H9 (cell line): ENCODE results near the gene ACSS2. TPM values are rescaled to one million over a fixed set of nuclear protein-coding genes. Genes with fewer than 3 reads are reported as not detected.

Source experiments
- DNase-seq: peaks from one replicate; pipeline ENCODE4 v3.0.0-alpha.2; 2017
- H2AFZ ChIP-seq: one replicate; pipeline ENCODE4 v1.6.1; 2013; ENCODE audit warnings: mild to moderate bottlenecking, low read length, control low read depth, moderate library complexity
- H2AK5ac ChIP-seq: 2 replicates; pipeline ENCODE4 v1.6.1; 2013; ENCODE audit warnings: low read length, control low read depth, mixed read lengths; ENCODE audit not compliant: insufficient read length
- H2BK120ac ChIP-seq: one replicate; pipeline ENCODE4 v1.6.1; 2013; ENCODE audit warnings: low read depth, mild to moderate bottlenecking, low read length, control low read depth, inconsistent platforms; ENCODE audit not compliant: poor library complexity, severe bottlenecking
- H2BK12ac ChIP-seq: 2 replicates; pipeline ENCODE4 v1.6.1; 2013; ENCODE audit warnings: low read length, control low read depth, mixed read lengths, low read depth; ENCODE audit not compliant: insufficient read length
- H2BK15ac ChIP-seq: 2 replicates; pipeline ENCODE4 v1.6.1; 2013; ENCODE audit warnings: low read depth, low read length, control low read depth
- H2BK20ac ChIP-seq: one replicate; pipeline ENCODE4 v1.6.1; 2013; ENCODE audit warnings: low read depth, mild to moderate bottlenecking, low read length, control low read depth, inconsistent platforms; ENCODE audit not compliant: poor library complexity, severe bottlenecking
- H2BK5ac ChIP-seq: 2 replicates; pipeline ENCODE4 v1.6.1; 2013; ENCODE audit warnings: low read length, control low read depth, mixed read lengths; ENCODE audit not compliant: insufficient read length
- H3K14ac ChIP-seq: 2 replicates; pipeline ENCODE4 v1.6.1; 2013; ENCODE audit warnings: low read length, control low read depth; ENCODE audit not compliant: insufficient read depth
- H3K18ac ChIP-seq: 2 replicates; pipeline ENCODE4 v1.6.1; 2013; ENCODE audit warnings: low read depth, mild to moderate bottlenecking, mixed read lengths, low read length, control low read depth; ENCODE audit not compliant: insufficient read length
- H3K23ac ChIP-seq: 2 replicates; pipeline ENCODE4 v1.6.1; 2013; ENCODE audit warnings: low read length, control low read depth, mixed read lengths, low read depth; ENCODE audit not compliant: insufficient read length
- H3K23me2 ChIP-seq: 2 replicates; pipeline ENCODE4 v1.6.1; 2013; ENCODE audit warnings: low read depth, mild to moderate bottlenecking, mixed read lengths, low read length, control low read depth; ENCODE audit not compliant: insufficient read length, poor library complexity, severe bottlenecking
- H3K27ac ChIP-seq: 2 replicates; pipeline ENCODE4 v1.5.1; 2013; ENCODE audit warnings: low read length, control low read depth, mixed read lengths, low read depth; ENCODE audit not compliant: insufficient read length
- H3K27me3 ChIP-seq: 2 replicates; pipeline ENCODE4 v1.6.1; 2013; ENCODE audit warnings: low read length, control low read depth, inconsistent platforms; ENCODE audit not compliant: insufficient read depth
- H3K4ac ChIP-seq: 2 replicates; pipeline ENCODE4 v1.6.1; 2013; ENCODE audit warnings: low read depth, mild to moderate bottlenecking, control low read depth, inconsistent platforms, low read length, moderate library complexity
- H3K4me1 ChIP-seq: 2 replicates; pipeline ENCODE4 v1.6.1; 2013; ENCODE audit warnings: low read length, control low read depth, inconsistent platforms; ENCODE audit not compliant: insufficient read depth
- H3K4me2 ChIP-seq: 2 replicates; pipeline ENCODE4 v1.6.1; 2013; ENCODE audit warnings: low read length, control low read depth, mixed read lengths; ENCODE audit not compliant: insufficient read length, insufficient read depth
- H3K56ac ChIP-seq: 2 replicates; pipeline ENCODE4 v1.6.1; 2013; ENCODE audit warnings: low read depth, mild to moderate bottlenecking, mixed read lengths, low read length, control low read depth; ENCODE audit not compliant: insufficient read length
- H3K79me1 ChIP-seq: 2 replicates; pipeline ENCODE4 v1.6.1; 2013; ENCODE audit warnings: low read depth, mild to moderate bottlenecking, moderate library complexity, low read length, control low read depth, inconsistent platforms; ENCODE audit not compliant: insufficient read depth, poor library complexity, severe bottlenecking
- H3K79me2 ChIP-seq: 2 replicates; pipeline ENCODE4 v1.6.1; 2013; ENCODE audit warnings: low read length, control low read depth, inconsistent platforms; ENCODE audit not compliant: insufficient read depth
- H3K9ac ChIP-seq: 2 replicates; pipeline ENCODE4 v1.6.1; 2013; ENCODE audit warnings: low read length, control low read depth, mixed read lengths; ENCODE audit not compliant: insufficient read length; ENCODE audit errors: extremely low read depth
- H3K9me3 ChIP-seq: one replicate; pipeline ENCODE4 v1.6.1; 2013; ENCODE audit warnings: low read depth, low read length, inconsistent platforms; ENCODE audit not compliant: control insufficient read depth
- H3T11ph ChIP-seq: one replicate; pipeline ENCODE4 v1.6.1; 2013; ENCODE audit warnings: mild to moderate bottlenecking, low read length, control low read depth, inconsistent platforms
- H4K20me1 ChIP-seq: one replicate; pipeline ENCODE4 v1.6.1; 2013; ENCODE audit not compliant: control insufficient read depth, insufficient read length, insufficient read depth
- H4K5ac ChIP-seq: 2 replicates; pipeline ENCODE4 v1.6.1; 2013; ENCODE audit warnings: low read depth, mild to moderate bottlenecking, mixed read lengths, low read length, control low read depth; ENCODE audit not compliant: insufficient read length
- H4K8ac ChIP-seq: replicated peaks from 2 replicates; pipeline ENCODE4 v1.6.1; 2013; ENCODE audit warnings: low read length, control low read depth, mixed read lengths, low read depth; ENCODE audit not compliant: insufficient read length
- H4K91ac ChIP-seq: 2 replicates; pipeline ENCODE4 v1.6.1; 2013; ENCODE audit warnings: low read depth, mild to moderate bottlenecking, moderate library complexity, mixed read lengths, low read length, control low read depth; ENCODE audit not compliant: insufficient read length
- H3K27ac Mint-ChIP-seq, 3 experiments: 2 replicates in 2 of 3; 3 replicates in 1 of 3; pipeline ENCODE4 v1.8.0; 2020 to 2021; ENCODE audit warnings: mixed read lengths in 3 of 3, mild to moderate bottlenecking in 1 of 3, moderate library complexity in 1 of 3
- H3K27me3 Mint-ChIP-seq: 2 replicates; pipeline ENCODE4 v1.8.0; 2021; ENCODE audit warnings: low read depth, mild to moderate bottlenecking, moderate library complexity, mixed read lengths
- H3K36me3 Mint-ChIP-seq, 3 experiments: 2 replicates in 2 of 3; 3 replicates in 1 of 3; pipeline ENCODE4 v1.8.0; 2020 to 2021; ENCODE audit warnings: low read depth in 3 of 3, mixed read lengths in 3 of 3; ENCODE audit not compliant: insufficient read depth in 1 of 3
- H3K4me1 Mint-ChIP-seq, 2 experiments: 2 replicates each; pipeline ENCODE4 v1.8.0; 2020; ENCODE audit warnings: mixed read lengths in 2 of 2
- H3K4me3 Mint-ChIP-seq, 2 experiments: 2 replicates in 1 of 2; 3 replicates in 1 of 2; pipeline ENCODE4 v1.8.0; 2020 to 2021; ENCODE audit warnings: mild to moderate bottlenecking in 2 of 2, mixed read lengths in 2 of 2, moderate library complexity in 1 of 2
- H3K9me3 Mint-ChIP-seq, 2 experiments: 2 replicates in 1 of 2; 3 replicates in 1 of 2; pipeline ENCODE4 v1.8.0; 2020; ENCODE audit warnings: mild to moderate bottlenecking in 2 of 2, mixed read lengths in 2 of 2, moderate library complexity in 1 of 2
- WGBS: extraction: QIAGEN DNeasy Blood & Tissue Kit; methylation state at CpG from one replicate; pipeline ENCODE4 v1.1.7; 2013; ENCODE audit warnings: missing lambda C conversion rate, low lambda C conversion rate, mixed read lengths; ENCODE audit not compliant: insufficient read length; ENCODE audit errors: extremely low coverage; 5-methylcytosine and 5-hydroxymethylcytosine counted together
- total RNA-seq: library from RNA; stranded (reverse); gene quantifications from 2 replicates; pipeline ENCODE4 v1.2.1, GENCODE V29; 2021
- TF ChIP-seq, protein P1 (sequence below): fragments of 200-600 bp; sonication (generic); conservative IDR thresholded peaks from 3 replicates; pipeline ENCODE4 v1.8.0; 2021; ENCODE audit warnings: antibody characterized with exemption, mild to moderate bottlenecking

ACSS2 gene
- total RNA-seq, 1 experiment from 2014 or later, result 15.4 TPM

GRCh38 chr20:34881689-34882088 is 5.3 kb downstream of the ACSS2 start:
- Histone ChIP-seq H2BK120ac (no peak overlapping the region), H3K4me1 (peaks cover 2% of the 10 kb centered on the region; the same call in 1 of the 2 replicates), H3K23ac (no peak overlapping the region), H3K79me1 (no peaks in the 10 kb centered on the region), H2AK5ac (no peak overlapping the region), H2BK12ac (no peak overlapping the region), H4K20me1 (no peaks in the 10 kb centered on the region), H2AFZ (no peak overlapping the region), H3K27ac (no peak overlapping the region), H4K8ac (no peak overlapping the region), H4K5ac (no peak overlapping the region), H3K23me2 (peaks cover 5% of the 10 kb centered on the region), H3K27me3 (no peaks in the 10 kb centered on the region), H3K9me3 (no peaks in the 10 kb centered on the region), H4K91ac (no peak overlapping the region), H2BK20ac (no peak overlapping the region), H3K79me2 (no peaks in the 10 kb centered on the region; the same call in 1 of the 2 replicates), H2BK5ac (no peak overlapping the region), H3K9ac (no peak overlapping the region), H2BK15ac (no peak overlapping the region), H3K4ac (no peak overlapping the region), H3K56ac (no peak overlapping the region), H3T11ph (no peak overlapping the region), H3K18ac (no peak overlapping the region), H3K4me2 (no peak overlapping the region), H3K14ac (no peak overlapping the region)
- Mint-ChIP-seq H3K36me3 (peaks cover 0 to 3% (median 3%) of the 10 kb centered on the region in 3 experiments; a peak in 3 of 7 replicates), H3K4me3 (no peak overlapping the region), H3K4me1 (peaks cover 6% of the 10 kb centered on the region in 2 experiments), H3K27ac (no peak overlapping the region), H3K27me3 (peaks cover 13% of the 10 kb centered on the region), H3K9me3 (no peaks in the 10 kb centered on the region)
- no peak for DNase-seq
- TF ChIP-seq, protein P1, sequence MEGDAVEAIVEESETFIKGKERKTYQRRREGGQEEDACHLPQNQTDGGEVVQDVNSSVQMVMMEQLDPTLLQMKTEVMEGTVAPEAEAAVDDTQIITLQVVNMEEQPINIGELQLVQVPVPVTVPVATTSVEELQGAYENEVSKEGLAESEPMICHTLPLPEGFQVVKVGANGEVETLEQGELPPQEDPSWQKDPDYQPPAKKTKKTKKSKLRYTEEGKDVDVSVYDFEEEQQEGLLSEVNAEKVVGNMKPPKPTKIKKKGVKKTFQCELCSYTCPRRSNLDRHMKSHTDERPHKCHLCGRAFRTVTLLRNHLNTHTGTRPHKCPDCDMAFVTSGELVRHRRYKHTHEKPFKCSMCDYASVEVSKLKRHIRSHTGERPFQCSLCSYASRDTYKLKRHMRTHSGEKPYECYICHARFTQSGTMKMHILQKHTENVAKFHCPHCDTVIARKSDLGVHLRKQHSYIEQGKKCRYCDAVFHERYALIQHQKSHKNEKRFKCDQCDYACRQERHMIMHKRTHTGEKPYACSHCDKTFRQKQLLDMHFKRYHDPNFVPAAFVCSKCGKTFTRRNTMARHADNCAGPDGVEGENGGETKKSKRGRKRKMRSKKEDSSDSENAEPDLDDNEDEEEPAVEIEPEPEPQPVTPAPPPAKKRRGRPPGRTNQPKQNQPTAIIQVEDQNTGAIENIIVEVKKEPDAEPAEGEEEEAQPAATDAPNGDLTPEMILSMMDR, result no peak
- no CpG with 5 or more reads among the region's 2 CpGs for WGBS
